SKM-1 treated with dmso at 0.1 percent for 144 hours (cell line): Measurements from ENCODE around the gene MS4A18.
A peak's percentile ranks its signal among the peaks of the same experiment; 100 is the strongest.

Source experiments
- DNase-seq: peaks from one replicate; lab custom pipeline; 2025; ENCODE audit not compliant: unreplicated experiment; lab: John Stamatoyannopoulos, UW

MS4A18 gene

DNA sequence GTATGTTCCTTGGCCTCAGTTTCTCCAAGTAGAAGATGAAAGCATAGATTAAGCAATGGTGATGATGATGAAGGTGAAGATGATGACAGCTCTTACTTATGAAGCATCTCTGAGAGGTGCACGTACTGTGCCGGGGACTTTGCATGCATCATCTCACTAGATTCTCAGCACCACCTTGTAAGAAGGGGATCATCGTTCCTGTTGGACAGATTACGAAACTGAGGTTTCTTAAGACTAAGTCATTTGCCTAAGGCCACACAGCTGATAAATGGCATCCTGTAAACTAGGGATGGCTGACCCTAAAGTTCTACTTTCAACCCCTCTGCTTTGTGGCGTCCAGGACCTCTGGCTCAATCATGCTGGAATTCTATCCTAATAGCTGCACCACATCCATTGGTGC is 40.8 kb downstream of the MS4A18 start:
- no peak for DNase-seq

DNA sequence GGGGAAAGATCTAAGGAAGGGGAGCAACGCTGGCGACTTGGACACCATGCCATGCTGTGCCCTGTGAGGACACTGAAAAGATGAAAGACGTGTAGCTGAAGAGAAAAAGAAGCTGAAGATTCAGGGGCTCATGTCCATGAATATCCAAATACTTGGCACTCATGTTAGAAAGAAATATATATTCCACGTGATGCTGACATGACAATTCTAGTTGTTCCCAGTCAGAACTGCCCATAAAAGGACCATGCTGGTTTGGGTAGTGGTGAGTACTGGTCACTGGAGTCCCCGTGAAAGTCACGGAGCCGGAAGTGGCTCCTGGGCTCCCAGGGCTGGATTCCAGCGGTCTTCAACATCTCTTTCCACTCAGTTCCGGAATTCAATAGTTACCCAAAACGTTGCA is 42.0 kb downstream of the MS4A18 start:
- DNase-seq, result no peak

DNA sequence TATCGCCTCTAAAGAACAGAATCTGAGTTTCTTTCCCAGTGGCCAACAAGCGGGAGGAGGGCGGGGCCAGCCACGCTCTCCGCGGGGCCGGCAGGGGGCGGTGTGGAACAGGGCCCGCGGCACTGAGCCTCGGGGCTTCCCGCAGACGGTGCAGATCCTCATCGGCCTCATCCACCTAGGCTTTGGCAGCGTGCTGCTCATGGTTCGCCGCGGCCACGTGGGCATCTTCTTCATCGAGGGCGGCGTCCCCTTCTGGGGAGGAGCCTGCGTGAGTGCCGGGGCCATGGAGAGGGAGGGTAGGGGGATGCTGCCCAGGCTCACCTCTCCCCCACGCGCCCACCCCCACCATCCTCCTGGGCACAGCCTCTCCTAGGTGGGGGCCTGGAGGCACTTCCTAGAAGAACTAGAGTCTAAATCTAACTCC is 42.9 kb downstream of the MS4A18 start:
- DNase-seq, result no peak

DNA sequence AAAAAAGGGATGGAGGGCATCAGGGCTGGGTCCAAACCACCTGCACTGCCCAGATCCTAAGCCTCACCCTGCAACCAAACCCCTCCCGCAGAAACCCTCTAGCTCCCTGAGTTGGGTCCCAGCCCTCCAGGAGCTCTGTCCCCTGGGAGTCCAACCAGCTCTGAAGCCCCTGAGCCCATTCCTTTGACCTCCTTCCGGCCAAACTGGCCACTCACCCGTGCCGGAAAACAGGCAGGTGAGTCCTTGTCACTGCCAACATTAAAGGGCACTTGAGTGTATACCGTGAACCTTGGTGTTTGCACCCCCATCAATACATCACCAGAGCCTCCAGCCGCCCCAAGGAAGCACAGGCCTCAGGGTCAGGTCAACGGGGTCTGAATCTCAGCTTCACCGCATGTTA is 43.7 kb downstream of the MS4A18 start:
- DNase-seq, result no peak

DNA sequence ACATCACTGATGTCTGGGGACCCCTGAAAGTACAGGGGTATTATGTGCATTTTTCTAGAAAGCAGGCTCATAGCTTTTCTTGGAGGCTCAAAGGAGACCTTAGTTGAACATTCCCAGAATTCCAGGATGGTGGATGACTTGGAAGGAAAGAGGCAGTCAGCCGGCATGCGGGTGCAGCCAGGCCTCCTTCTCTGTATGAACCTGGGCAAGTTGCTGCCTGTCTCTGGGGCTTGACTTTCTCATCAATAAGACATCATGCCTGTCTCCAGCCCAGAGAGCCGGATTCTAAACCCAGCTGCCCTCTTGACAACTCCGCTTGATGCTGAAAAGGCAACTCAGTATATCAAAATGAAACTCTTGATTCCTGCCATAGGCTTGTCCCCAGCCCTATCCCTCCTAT is 44.8 kb downstream of the MS4A18 start:
- no peak for DNase-seq

DNA sequence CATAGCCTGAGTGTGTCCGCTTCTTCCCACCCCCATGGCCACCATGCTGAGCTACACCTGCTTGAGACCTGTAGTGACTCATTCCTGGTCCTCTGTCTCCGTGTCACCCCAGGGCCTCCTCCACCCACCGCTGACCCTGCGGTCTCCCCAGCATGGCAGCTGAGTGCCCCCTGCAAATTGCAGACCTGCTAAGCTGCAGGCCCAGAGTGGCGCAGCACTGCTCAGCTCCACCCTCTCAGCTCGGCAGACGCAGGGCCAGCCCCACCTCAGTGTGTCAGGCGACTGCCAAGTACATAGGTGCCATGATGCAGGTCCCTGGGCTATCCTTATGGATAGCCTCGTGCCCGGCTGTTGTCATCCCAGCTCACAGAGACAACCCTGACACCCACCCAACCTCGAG is 45.3 kb downstream of the MS4A18 start:
- DNase-seq, result no peak

DNA sequence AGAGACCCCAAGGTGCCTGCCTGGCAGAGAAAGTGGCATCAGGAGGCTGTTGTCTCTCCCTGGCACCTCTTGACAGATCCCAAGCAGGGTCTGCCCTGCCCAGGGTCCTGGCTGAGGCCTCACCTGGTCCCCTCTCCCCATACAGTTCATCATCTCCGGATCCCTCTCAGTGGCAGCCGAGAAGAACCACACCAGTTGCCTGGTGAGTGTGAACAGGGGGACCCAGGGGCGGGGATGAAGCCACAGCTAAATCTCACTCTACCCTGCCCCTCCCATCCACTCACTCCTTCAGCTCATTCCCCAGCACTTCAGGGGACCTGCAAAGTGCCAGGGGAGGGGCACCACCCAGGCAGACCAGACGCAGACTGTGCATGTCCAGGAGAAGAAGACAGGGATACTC is 46.6 kb downstream of the MS4A18 start:
- DNase-seq, result no peak

DNA sequence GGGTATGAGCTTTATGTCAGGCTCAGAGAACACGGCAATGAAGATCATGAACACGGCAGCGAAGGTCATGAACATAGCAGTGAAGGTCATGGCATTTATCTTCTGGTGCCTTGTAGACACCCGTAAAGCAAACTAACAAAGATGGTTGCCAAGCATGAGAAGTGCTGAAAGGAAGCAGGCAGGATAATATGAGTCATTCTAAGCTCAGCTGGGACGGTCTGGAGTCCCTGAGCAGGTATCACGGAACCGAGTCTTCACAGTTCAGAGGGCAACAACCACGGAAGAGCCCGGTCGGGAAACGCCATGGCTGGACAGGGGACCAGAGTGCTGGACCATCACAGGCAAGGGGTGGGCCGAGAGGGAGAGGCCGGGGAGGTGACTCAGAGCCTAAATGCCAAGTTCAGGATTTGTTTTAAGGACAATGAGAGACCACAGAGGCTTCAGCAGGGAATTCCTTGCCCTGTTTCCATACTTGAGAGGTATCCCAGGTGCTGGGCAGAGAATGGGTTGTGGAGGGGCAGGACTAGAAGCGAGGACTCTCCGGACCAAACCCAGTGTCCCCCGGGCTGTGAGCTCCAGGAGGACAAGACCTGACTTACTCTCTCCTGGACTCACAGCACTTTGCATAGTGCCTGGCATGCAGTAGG is 47.5 kb downstream of the MS4A18 start:
- DNase-seq, result no peak

DNA sequence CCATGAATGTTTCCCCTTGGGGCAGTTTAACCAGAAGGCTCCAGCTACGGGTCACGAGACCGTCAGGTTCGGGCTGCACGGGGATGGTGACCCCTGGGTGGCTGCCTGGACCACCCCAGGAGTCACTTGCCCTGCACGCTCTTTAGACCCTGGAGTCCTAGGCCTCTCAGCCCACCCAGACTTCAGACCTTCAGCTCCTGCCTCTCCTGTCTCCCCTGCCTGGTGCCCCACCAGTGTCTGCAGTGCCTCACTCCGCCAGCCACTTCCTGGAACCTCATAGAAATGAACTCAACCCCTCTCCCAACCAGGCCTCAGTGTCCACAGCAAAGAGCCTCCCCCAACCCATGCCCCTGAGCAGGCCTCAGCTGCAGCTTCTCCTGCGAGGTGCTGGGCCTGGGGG is 48.1 kb downstream of the MS4A18 start:
- no peak for DNase-seq

DNA sequence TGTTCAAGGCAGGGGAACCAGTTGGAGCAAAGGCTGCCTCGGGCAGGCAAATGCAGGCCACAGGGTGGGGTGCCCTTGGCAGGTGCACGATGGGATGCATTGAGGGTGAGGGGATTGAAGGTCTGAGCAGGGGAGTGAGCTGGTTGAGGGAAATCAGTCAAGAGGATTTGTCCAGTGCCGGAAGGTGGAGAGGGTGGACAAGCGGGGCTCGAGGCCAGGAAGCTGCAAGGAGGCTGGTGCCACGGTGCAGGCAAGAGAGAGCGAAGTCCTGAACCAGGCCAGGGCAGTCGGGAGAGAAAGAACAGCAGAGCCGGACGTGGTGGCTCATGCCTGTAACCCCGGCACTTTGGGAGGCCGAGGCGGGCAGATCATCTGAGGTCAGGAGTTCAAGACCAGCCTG is 50.2 kb downstream of the MS4A18 start:
- DNase-seq, result no peak

DNA sequence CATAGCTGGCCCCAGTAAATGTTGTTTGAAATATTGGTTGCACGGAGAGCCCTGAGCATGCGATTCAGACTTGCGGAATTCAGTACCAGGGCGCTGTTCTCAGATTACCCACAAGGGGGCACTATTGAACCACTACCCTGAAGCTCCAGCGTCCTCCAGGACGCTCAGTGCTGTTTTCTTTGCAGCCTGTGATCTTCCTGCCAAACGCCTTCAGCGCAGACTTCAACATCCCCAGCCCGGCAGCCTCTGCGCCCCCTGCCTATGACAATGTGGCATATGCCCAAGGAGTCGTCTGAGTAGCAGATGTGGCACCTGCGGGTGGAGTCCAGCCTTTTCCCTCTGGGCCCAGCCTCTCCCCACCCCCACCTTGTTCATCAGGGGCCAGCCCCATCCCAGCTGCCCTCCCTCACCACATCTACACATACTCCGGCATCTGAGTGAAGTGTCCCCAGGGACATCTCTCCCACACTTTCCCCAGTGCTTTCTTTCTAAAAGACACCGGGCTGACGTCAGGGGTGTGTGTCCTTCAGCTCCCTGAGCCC is 51.0 kb downstream of the MS4A18 start:
- peak; percentile 88 for DNase-seq

DNA sequence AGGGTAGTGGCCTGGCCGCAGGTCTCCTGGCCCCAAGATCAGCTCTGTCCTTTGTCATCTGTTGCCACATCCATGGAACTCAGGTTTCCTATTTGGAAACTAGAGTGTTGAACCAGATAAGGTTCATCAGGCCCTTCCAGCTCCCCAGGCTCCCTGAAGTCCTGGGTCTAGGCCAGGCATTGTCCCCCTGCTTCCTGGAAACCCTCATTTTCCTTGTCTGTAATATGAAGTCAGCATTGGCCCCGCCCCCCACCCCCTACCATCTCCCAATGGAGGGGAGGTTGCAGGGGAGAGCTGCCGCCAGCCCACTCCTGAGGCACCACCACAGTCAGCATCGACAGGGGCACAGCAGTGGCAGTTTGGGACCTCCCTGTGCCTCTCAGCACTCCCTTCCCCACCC is 51.6 kb downstream of the MS4A18 start:
- DNase-seq, result no peak

DNA sequence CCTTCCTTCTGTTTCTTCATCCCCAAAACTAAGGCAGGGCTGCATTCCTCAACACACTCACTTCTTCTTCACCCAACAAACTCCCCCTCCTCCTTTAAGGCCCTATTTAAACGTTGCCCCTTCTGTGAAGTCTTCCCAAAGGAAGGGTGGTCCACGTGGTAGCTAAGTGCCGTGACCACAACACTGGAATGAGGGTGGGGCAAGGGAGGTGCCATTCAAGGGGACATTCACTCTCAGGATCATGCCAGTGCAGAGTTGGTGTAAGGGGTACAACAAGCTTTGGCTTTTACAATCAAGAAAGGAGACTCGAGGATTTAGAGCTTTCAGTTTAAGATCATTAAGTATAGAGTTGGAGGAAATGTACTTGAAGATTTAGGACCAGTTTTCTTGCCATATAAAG is 52.6 kb downstream of the MS4A18 start:
- no peak for DNase-seq

DNA sequence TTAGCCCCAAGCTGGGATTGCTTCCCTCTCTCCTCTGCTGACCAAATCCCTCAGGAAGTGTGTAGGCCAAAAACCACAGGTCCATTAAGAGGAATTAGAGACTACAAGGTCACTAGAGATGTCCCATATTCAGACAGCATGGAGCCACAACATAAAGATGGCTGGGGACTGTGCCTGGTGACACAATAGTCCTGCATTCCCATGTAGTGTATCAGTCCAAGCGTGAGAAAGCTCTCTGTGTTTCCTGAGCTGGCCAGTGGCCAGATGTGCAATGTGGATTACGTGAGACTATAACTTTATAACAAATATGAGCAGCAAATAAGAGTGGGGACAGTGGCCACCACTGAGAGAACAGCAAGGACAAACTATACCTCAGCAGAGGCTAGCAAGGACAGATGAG is 53.1 kb downstream of the MS4A18 start:
- DNase-seq, result no peak

DNA sequence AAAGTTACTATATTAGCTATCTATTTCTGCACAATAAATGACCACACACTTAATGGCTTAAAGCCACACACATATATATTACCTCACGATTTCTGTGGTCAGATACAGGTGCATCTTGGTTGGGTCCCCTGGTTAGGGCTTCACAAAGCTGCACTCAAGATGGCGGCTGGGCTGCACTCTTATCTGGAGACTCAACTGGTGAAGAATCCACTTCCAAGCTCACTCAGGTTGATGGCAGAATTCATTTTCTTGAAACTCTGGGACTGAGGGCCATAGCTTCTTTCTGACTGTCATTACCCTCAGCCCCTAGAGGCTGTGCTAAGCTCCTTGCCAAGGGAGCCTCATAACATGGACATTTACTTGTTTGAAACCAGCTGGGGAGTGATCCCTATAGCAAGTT is 55.5 kb downstream of the MS4A18 start:
- DNase-seq, result no peak

DNA sequence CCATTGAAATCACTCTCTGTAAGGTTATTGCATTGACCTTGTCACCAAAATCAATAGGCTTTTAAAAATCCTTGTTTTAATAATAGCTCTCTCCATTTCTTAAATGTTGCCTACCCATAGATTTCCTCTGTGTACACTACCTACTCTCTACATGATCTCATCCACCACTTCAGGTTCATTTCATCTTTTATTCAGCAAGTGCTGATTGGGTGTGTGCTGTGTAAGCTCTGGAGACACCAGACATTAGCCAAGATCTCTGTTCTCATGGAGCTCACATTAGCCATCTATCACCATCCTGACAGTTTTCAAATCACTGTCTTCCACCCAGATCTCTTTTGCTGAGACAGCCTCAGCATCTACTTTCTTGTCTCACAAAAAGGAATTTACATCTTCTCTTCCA is 56.3 kb downstream of the MS4A18 start:
- DNase-seq, result no peak

DNA sequence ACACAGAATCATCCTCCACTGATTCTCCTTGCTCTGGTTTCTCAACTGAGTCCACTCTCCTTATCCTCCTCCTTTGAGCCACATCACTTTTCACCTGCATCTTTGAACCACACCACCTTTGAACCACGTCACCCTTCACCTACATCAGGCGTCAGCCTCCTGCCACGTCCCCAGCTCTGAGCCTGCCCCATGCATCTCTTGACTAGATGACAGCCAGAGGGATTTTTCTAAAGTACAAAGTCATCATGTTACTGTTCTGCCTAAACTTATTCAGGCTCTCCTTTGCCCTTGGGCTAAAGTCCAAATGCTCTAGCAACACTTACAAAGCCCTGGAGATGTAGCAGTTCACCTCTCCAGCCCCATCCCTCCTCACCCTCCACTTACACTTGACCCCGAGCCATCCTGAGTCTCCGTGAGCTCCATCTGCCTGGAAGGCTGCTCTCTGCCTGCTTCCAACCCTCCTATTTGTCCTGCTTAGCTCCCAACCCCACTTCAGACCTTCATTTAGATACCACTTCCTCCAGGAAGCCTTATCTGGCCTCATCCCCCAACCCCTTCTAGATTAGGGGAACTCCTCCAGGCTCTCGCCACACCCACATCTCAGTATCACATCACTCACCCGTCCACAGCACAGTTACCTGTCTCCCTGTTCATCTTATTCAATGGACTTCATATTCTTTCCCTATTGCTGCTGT is 56.9 kb downstream of the MS4A18 start:
- no peak for DNase-seq

DNA sequence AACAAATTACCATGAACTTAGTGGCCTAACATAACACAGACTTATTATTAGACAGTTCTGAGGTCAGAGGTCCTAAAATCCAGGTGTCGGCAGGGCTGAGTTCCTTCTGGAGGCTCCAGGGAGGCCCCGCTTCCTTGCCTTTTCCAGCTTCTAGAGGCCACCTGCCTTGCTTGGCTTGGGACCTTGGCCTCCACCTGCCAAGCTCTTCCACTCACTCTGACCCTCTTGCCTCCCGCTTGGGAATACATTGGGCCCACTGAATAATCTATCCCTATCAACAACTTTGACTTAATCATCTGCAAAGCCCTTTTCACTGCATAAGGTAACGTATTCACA is 57.4 kb downstream of the MS4A18 start:
- no peak for DNase-seq

DNA sequence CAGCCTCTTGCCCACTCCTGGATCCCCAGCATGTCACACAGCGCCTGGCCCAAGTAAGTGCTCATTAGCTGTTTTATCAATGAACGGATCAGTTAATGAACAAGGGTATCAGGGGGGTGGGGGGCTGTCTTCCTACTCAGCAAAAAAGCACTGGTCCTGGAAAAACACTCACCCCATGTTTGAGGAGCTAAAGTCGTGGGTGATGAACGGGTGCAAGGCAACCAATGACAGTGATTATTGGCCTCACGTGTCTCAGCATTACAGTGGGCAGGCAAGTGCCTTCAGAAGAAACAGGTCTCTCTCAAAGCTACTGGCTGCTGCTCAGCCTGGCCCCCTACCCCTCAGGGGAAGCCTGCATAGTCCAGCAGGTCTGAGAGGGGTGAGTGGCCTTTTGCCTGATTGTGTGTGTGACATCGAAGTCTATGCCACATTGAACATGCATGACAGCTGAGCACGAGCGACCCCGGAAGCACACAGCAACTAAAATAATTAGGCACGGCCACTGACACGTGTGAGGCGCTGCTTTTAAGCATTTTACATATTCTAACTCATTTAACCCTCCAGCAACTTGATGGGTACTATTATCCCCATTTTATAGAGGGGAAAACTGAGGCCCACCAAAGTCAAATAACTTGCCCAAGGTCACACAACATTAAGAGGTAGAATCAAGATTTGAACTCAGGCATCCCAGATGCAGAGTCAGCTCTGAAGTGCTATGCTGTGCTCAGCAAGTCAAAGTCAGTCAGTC is 58.0 kb downstream of the MS4A18 start:
- no peak for DNase-seq

DNA sequence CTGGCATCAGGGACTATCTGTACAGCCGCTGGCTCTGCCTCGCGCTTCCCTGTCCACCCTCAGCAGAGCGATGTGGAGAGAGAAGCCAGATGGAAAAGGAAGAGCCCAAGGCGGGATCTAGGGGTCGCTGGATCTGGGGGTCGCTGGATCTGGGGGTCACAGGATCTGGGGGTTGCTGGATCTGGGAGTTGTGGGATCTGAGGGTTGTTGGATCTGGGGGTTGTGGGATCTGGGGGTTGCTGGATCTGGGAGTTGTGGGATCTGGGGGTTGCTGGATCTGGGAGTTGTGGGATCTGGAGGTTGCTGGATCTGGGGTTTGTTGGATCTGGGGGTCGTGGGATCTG is 58.6 kb downstream of the MS4A18 start:
- no peak for DNase-seq

DNA sequence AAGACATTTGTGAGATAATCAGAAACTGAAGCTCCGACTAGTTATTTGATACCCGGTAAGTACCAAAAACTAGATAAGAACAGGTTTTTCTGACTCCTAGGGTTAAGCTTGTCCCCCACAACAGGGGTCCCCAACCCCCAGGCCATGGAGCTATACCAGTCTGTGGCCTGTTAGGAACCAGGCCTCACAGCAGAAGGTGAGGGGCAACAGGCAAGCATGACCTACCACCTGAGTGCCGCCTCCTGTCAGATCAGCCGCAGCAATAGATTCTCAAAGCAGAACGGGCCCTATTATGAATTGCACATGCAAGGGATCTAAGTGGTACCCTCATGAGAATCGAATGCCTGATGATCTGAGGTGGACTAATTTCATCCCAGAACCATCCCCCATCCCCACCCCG is 59.4 kb downstream of the MS4A18 start:
- DNase-seq, result no peak

DNA sequence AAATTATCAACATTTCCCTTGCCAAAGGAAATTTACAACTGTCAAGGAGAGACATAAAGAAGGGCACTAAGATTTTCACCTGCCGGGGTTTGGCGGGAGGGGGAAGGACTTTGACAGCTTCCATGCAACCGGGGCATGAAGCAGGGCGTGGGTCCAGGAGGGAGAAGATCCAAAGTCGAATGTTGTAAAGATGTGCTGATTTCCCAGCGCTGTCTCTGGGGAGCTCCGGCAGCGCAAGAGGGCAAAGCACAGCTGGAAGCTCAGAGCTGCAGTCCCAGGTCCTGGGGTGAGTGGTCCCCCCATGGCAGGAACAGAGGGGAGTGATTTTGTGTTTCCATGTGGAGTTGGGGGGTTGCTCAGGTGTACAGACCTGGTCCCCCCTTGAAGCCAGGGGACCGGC is 60.6 kb downstream of the MS4A18 start, which contains the start of gene MS4A10:
MS4A10 (plus strand) TSS at position 198 of the 400 bp plus-strand sequence. CDS start 5,003 bp downstream, outside the sequence.
- DNase-seq, result no peak
